GM18868 (cell line): Measurements from ENCODE around the gene NCK1.
"Not testable (repeated sequence)": the region's sequence is repeated elsewhere in the genome, so short reads cannot be mapped to it uniquely, and the experiment has no call there.

ENCODE experiments used
- ATAC-seq: cut with Tn5 transposase; IDR thresholded peaks from one replicate; pipeline ENCODE4 v1.9.1; 2021; ENCODE audit warnings: mild to moderate bottlenecking, moderate library complexity; ENCODE audit not compliant: unreplicated experiment

The NCK1 gene

GRCh38 chr3:136982033-136982432 is 120.0 kb downstream of the NCK1 start:
- ATAC-seq = no peak

GRCh38 chr3:136982520-136983138 is 120.6 kb downstream of the NCK1 start:
- no peak for ATAC-seq

DNA sequence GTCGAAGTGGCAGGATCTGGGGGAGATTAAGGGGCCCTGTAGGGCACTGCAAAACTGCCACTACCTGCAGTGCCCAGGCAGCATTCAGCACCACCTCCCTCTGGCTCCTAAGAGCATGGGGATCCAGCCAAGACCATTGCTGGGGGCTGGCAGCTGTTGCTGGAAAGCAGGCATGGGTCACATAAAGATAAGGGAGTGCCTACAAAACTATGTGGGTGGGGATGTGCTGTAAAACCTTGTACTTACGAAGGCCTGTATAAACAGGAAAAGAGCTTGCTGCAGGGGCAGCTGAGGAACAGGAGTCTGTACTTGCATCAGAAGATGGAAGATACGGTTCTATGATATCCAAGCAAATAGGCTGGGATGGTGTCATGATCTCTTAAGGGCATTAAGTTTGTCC is 122.8 kb downstream of the NCK1 start:
- ATAC-seq = no peak

DNA sequence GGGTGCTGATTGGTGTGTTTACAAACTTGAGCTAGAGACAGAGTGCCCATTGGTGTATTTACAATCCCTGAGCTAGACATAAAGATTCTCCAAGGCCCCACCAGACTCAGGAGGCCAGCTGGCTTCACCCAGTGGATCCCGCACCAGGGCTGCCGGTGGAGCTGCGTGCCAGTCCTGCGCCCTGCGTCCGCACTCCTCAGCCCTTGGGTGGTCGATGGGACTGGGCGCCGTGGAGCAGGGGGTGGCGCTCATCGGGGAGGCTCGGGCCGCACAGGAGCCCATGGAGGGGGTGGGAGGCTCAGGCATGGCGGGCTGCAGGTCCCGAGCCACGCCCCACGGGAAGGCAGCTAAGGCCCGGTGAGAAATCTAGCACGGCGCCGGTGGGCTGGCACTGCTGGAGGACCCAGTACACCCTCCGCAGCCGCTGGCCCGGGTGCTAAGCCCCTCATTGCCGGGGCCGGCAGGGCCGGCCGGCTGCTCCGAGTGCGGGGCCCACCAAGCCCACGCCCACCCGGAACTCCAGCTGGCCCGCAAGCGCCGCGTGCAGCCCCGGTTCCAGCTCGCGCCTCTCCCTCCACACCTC is 125.5 kb downstream of the NCK1 start:
- not testable (repeated sequence) for ATAC-seq

DNA sequence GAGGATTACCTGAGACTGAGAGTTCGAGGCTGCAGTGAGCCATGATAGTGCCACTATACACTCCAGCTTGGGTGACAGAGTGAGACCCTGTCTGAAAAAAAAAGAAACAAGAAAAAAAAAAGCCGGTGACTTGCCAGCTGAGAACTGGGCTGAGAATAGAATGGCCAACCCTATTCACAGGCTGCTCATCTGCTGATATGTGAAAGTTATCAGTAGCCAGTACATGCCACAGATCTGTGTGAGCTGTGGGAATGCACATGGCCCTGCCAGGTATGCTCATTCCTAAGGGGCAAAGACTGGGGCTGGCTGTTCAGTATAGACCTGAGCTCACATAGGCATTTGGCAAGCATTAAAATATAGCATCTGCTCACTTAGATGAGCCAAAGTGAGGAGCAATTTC is 126.6 kb downstream of the NCK1 start:
- ATAC-seq = no peak

DNA sequence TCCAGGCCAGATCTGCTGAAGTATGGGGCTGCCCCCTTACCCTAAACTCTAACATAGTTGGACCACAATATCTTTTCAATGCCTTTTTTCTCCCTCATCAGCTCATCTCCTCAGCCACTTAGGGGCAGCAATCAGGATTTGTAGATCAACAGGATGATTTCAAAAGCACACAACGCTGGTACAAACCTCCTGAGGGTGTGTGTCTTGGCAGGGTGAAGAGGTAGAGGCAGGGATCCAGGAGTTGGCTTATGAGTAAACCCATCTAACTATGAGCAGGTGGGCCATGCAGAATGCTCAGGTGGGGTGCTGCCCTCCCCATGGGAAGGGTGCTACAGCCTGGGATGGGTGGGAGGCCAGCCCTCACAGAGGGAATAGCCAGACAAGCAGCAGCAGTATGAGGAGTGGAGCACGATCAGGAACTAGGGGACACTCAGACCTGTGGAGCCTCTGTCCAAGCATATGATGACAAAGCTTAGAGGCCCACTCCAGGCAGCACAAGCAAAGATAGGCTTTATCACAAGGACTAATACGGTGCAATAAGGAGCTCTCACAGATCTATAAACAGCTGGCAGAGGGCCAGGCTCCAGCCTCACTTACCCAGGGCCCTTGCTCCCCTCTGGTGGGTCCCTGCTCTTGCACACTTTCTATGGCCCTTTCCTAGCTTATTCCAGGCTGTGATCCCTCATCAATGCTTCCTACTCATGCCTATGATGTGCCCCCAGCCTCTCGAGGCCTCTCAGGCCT is 127.9 kb downstream of the NCK1 start:
- no peak for ATAC-seq

GRCh38 chr3:136990826-136991225 is 128.8 kb downstream of the NCK1 start:
- ATAC-seq = no peak

GRCh38 chr3:136992115-136992514 is 130.1 kb downstream of the NCK1 start:
- ATAC-seq = no peak

DNA sequence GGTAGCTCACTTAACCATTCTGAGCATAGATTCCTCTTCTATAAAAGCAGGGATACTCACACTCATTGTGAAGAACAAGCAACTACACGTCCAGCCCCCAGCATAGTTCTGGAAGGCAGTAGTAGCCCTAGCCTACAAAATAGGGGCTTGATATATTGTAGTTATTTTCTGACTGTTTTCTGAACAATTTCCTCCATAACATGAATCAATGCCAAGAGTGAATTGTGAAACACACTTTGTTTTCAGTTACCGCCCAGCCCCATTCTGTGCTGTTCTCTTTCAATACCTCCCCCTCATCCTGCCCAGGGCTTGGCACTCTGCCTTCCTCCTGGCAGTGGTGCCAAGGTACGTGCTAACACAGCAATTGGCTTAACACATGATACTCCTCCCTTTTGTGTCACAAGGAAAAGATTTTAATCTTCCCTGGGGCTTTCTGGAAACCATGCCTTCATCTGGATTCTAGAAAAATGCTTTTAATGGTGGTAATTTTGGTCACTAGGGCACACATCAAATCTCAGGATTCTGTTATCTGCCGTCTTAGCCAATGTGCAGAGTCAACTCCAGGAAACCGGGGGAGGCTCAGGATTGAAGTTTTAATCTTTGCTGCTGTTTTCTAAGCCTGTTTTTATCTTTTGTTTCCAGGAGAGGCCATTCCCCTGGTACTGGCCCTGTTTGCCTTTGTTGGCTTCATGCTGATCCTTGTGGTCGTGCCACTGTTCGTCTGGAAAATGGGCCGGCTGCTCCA is 132.9 kb downstream of the NCK1 start:
- no peak for ATAC-seq

DNA sequence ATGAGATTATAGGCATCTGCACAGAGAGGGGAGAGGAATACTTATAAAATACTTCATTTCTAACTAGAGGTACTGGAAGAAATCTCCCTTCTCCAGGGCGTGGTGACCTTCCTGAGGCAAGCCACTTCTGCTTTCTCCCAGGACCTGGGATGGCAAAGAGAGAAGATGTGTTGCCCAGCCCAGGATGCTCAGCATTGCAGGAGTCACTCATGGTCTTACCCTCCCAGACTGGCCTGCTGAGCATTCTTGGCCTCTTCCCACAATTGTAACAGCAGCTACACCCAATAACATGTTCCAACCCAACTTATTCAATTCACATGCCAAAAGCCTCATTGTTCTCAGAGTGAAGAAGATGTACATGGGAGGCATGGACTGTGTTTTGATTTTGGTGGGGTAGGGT is 133.6 kb downstream of the NCK1 start:
- no peak for ATAC-seq
